CD4-positive, alpha-beta T cell (primary cell): ENCODE measurements around the gene NDUFS6. TPM values are rescaled to one million over a fixed set of nuclear protein-coding genes. Genes with fewer than 3 reads are reported as not detected.

ENCODE experiments used
- ATAC-seq: fragments of 200-7000 bp; cut with Tn5 transposase; one replicate; pipeline ENCODE4 v1.10.0; 2022; ENCODE audit warnings: mild to moderate bottlenecking; ENCODE audit not compliant: poor library complexity
- CTCF ChIA-PET: fragments of 350-600 bp; sonication (Branson Sonifier 250); formaldehyde crosslinking; loops from one replicate; lab custom pipeline; 2021; ENCODE audit warnings: antibody characterized with exemption, inconsistent platforms; lab: Charles Lee
- POLR2A ChIA-PET: fragments of 350-600 bp; sonication (Branson Sonifier 250); formaldehyde crosslinking; loops from one replicate; lab custom pipeline; 2021; ENCODE audit warnings: antibody characterized with exemption, inconsistent platforms; lab: Charles Lee
- DNase-seq, 14 experiments: peaks; one replicate each; pipeline ENCODE4 v3.0.0-alpha.2; 2013 to 2020; ENCODE audit warnings: mixed read lengths in 2 of 14
- H3K27ac ChIP-seq, 2 donors: one replicate each; pipeline versions ENCODE4 v1.5.1 to v1.7.0; 2013; ENCODE audit warnings: low read length in 2 of 2, low read depth in 1 of 2, mild to moderate bottlenecking in 1 of 2
- H3K27me3 ChIP-seq, 2 experiments: 1 replicate in 1 of 2; 2 replicates in 1 of 2; pipeline versions ENCODE4 v1.6.1 to v1.7.0; 2013; ENCODE audit warnings: low read length in 2 of 2, control low read depth in 1 of 2, mild to moderate bottlenecking in 1 of 2, moderate library complexity in 1 of 2; ENCODE audit not compliant: insufficient read depth in 2 of 2, control insufficient read depth in 1 of 2
- H3K36me3 ChIP-seq: one replicate; pipeline ENCODE4 v1.6.1; 2013; ENCODE audit warnings: low read length, control low read depth; ENCODE audit not compliant: insufficient read depth
- H3K4me1 ChIP-seq: one replicate; pipeline ENCODE4 v1.6.1; 2013; ENCODE audit warnings: low read length, control low read depth; ENCODE audit not compliant: insufficient read depth
- H3K4me3 ChIP-seq: one replicate; pipeline ENCODE4 v1.5.1; 2013; ENCODE audit warnings: mild to moderate bottlenecking, low read length, moderate library complexity
- H3K9me3 ChIP-seq, 2 experiments: 1 replicate in 1 of 2; 2 replicates in 1 of 2; pipeline versions ENCODE4 v1.6.1 to v1.7.0; 2013; ENCODE audit warnings: low read length in 2 of 2, mild to moderate bottlenecking in 2 of 2, control low read depth in 1 of 2, moderate library complexity in 1 of 2; ENCODE audit not compliant: control insufficient read depth in 1 of 2, insufficient read depth in 1 of 2
- H3K27ac Mint-ChIP-seq: one replicate; pipeline ENCODE4 v1.8.0; 2020; ENCODE audit warnings: mixed read lengths
- H3K27me3 Mint-ChIP-seq: one replicate; pipeline ENCODE4 v1.8.0; 2021; ENCODE audit warnings: mixed read lengths
- H3K36me3 Mint-ChIP-seq: one replicate; pipeline ENCODE4 v1.8.0; 2021; ENCODE audit warnings: low read depth, mixed read lengths
- H3K4me1 Mint-ChIP-seq: one replicate; pipeline ENCODE4 v1.8.0; 2021; ENCODE audit warnings: low read depth, mixed read lengths
- H3K4me3 Mint-ChIP-seq: one replicate; pipeline ENCODE4 v1.8.0; 2020; ENCODE audit warnings: mild to moderate bottlenecking, mixed read lengths
- H3K9me3 Mint-ChIP-seq: one replicate; pipeline ENCODE4 v1.8.0; 2020; ENCODE audit warnings: mixed read lengths
- CTCF ChIP-seq: fragments of 200-600 bp; IDR thresholded peaks from one replicate; pipeline ENCODE4 v1.8.0; 2022; ENCODE audit warnings: antibody characterized with exemption, mild to moderate bottlenecking
- intact Hi-C, 2 experiments: fragments of 100-400 bp; cut with DNase I in 1 of 2; cut with micrococcal nuclease in 1 of 2; formaldehyde crosslinking; loops; one replicate each; pipeline versions ENCODE4 v1.15.1 to v1.9.0; 2023 to 2025; cut with DNase I, micrococcal nuclease
- total RNA-seq, 174 experiments: library from RNA in 2 of 174; stranded (reverse) in 2 of 174; gene quantifications; one replicate each; pipeline ENCODE4 v1.2.3 and lab custom pipeline; 2021 to 2026

The NDUFS6 gene
- total RNA-seq, 2 experiments from 2014 or later, result 13.1 to 17.5 TPM

GRCh38 chr5:1858436-1858835, 57.2 kb downstream of the NDUFS6 start:
- peaks cover 39% of the 10 kb centered on the region for H3K27me3 Mint-ChIP-seq
- no peaks in the 10 kb centered on the region for H3K9me3 Mint-ChIP-seq
- no peak for TF ChIP-seq CTCF
- H3K4me3 Mint-ChIP-seq, result no peak overlapping the region
- Histone ChIP-seq H3K36me3 (no peaks in the 10 kb centered on the region), H3K9me3 (no peaks in the 10 kb centered on the region), H3K4me3 (no peak overlapping the region), H3K27me3 (peaks cover 8 to 24% of the 10 kb centered on the region in 2 experiments), H3K27ac (no peak overlapping the region), H3K4me1 (no peaks in the 10 kb centered on the region)
- POLR2A ChIA-PET, result no interaction called here
- intact Hi-C loops, result no loop called here
- CTCF ChIA-PET, result no interaction called here
- ATAC-seq (no peak), DNase-seq (no peak)
- H3K4me1 Mint-ChIP-seq, result no peaks in the 10 kb centered on the region
- H3K27ac Mint-ChIP-seq, result no peak overlapping the region
- H3K36me3 Mint-ChIP-seq, result no peaks in the 10 kb centered on the region

- Histone ChIP-seq H3K9me3 (no peaks in the 10 kb centered on the region), H3K36me3 (no peaks in the 10 kb centered on the region), H3K27me3 (peaks cover 9 to 18% of the 10 kb centered on the region in 2 experiments), H3K27ac (no peak overlapping the region), H3K4me1 (no peaks in the 10 kb centered on the region), H3K4me3 (no peak overlapping the region)
- H3K4me3 Mint-ChIP-seq, result no peak overlapping the region
- no peaks in the 10 kb centered on the region for H3K4me1 Mint-ChIP-seq
- no peak for TF ChIP-seq CTCF
- no peak for ATAC-seq
- intact Hi-C loops, result no loop called here
- no peaks in the 10 kb centered on the region for H3K36me3 Mint-ChIP-seq
- H3K9me3 Mint-ChIP-seq, result no peaks in the 10 kb centered on the region
- POLR2A ChIA-PET, result no interaction called here
- no peak for DNase-seq
- CTCF ChIA-PET, result no interaction called here
- H3K27ac Mint-ChIP-seq, result no peak overlapping the region
- H3K27me3 Mint-ChIP-seq, result peaks cover 36% of the 10 kb centered on the region
Observed at GRCh38 chr5:1859099-1859498, 57.9 kb downstream of the NDUFS6 start.

GRCh38 chr5:1860021-1860610, 58.9 kb downstream of the NDUFS6 start:
- TF ChIP-seq CTCF, result no peak
- Histone ChIP-seq H3K4me3 (no peak overlapping the region), H3K9me3 (peaks cover 0 to 5% of the 10 kb centered on the region in 2 experiments), H3K4me1 (no peaks in the 10 kb centered on the region), H3K27ac (no peak overlapping the region), H3K27me3 (peaks cover 11 to 23% of the 10 kb centered on the region in 2 experiments), H3K36me3 (no peaks in the 10 kb centered on the region)
- DNase-seq (no peak), ATAC-seq (no peak)
- ChIA-PET POLR2A (no interaction called here), CTCF (no interaction called here)
- H3K27me3 Mint-ChIP-seq, result peaks cover 30% of the 10 kb centered on the region
- no peak overlapping the region for H3K4me3 Mint-ChIP-seq
- intact Hi-C loops, result no loop called here
- no peak overlapping the region for H3K27ac Mint-ChIP-seq
- H3K36me3 Mint-ChIP-seq, result no peaks in the 10 kb centered on the region
- H3K9me3 Mint-ChIP-seq, result no peaks in the 10 kb centered on the region
- no peaks in the 10 kb centered on the region for H3K4me1 Mint-ChIP-seq
